HG02852 (cell line): ENCODE measurements around the gene MYH14.
"Not testable (repeated sequence)": the region's sequence is repeated elsewhere in the genome, so short reads cannot be mapped to it uniquely, and the experiment has no call there.

Experiments
- ATAC-seq: cut with Tn5 transposase; IDR thresholded peaks from one replicate; pipeline ENCODE4 v1.9.1; 2021; ENCODE audit warnings: mild to moderate bottlenecking, moderate library complexity; ENCODE audit not compliant: unreplicated experiment

The MYH14 gene

DNA sequence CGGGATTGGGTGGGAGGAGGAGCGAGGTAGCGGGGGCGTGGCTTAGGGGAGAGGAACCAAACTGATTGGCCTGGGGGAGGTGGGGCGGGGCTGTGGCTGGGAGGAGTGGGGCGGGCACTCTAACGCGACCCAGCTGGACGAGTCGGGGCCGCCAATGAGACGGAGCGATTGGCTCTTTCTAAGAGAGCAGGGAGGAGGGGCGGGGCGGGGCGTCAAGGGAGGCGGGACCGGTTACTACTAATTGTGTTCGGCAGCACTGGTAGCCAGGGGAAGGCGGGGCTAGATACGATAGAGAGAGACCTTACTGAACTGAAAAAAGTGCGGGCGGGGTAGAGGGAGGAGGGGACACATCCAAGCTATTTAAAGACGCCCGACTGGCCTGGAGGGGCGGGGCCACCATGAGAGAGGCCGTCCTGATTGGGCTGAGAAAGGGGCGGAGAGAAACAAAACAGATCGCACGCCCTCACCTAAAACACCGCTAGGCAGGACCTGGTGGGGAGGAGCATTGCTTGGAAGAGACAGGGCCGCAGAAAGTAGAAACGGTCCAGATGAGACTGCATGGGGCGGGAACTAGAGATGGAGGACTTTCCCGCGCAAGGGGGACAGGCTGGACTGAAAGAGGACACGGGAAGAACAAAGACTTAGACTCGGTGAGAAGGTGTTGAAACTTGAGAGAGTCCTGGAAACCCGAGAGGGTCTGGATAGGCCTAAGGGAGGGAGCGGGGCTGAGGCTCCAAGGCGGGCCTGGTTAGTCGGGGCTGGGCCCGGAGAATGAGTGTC, 125.9 kb downstream of the MYH14 start, which contains the start of gene KCNC3:
KCNC3 (minus strand) TSS at position 232 of the 780 bp plus-strand sequence. CDS start 295 bp downstream, outside the sequence.
- ATAC-seq, result peak; percentile 41

DNA sequence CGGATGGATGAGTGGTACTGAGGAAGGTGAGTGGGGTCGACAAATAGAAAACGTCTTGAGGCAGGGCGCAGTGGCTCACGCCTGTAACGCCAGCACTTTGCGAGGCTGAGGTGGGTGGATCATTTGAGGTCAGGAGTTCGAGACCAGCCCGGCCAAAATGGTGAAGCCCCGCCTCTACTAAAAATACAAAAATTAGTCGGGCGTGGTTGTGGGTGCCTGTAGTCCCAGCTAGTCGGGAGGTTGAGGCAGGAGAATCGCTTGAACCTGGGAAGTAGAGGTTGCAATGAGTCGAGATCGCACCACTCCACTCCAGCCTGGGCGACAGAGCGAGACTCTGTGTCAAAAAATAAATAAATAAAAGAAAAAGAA, 126.5 kb downstream of the MYH14 start:
- not testable (repeated sequence) for ATAC-seq

DNA sequence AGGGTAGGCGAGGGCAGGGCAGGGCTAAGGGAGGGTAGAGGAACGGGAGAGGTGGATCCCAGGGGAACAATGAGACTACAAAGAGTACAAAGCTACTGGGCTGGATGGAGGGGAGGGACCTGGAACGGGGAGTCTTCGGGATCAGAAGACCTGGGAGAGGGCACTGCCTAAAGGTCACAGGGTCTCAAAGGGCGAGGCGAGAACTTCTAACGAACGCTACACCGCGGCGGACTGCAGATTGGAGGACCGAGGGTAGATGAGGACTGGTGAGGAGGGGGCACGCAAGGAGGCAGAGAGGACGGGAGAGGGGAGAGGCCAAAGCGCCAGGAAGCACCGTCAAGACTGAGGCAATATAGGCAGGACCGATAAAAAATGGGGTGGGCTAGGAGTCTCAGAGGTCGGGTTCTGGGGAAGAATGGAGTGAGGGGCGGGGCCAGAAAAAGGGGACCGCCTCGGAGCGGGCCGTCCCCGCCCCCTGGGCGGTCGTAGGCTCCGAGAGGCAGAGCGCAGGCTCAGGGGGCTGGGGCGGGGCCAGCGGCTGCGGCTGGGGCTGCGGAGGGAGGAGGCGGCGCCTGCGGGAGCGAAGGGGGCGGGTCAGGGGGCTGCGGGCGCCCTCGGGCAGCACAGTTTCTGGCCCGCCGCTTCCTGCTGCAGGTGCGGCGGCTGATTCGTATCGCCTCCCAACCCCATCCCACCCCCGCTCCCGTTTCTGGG, 127.1 kb downstream of the MYH14 start:
- ATAC-seq, result peak; percentile 23

DNA sequence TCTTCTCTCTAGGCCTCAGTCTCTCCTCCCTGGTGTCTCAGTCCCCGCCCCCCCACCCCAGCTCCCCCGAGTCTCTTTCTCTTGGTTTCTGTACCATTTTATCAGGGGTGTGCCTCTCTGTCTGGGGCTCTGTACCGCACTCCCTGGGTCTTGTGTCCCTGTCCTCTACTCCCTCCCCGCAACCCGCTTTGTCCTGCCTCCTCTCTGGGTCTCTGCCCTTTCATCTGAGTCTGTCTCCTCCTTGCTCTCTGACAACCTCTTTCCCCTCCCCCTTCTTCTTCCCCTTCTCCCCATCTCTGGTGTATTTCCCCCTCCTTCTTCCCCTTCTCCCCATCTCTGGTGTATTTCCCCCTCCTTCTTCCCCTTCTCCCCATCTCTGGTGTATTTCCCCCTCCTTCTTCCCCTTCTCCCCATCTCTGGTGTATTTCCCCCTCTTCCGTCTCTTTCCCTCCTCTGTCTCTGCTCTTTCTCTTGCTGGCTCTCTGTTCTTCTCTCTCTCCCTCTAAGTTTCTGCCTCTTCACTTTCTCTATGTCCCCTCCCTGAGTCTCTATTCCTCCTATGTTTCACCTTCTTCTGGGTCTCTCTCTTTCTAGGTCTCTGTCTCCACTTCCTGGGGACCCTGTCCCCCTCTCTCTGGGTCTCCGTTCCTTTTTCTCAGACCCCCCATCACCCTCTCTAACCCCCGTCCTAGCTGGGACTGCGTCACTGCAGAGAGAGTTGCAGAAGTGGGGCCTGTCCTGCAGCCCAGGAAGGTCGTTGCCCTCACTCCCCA, 128.0 kb downstream of the MYH14 start:
- no peak for ATAC-seq

DNA sequence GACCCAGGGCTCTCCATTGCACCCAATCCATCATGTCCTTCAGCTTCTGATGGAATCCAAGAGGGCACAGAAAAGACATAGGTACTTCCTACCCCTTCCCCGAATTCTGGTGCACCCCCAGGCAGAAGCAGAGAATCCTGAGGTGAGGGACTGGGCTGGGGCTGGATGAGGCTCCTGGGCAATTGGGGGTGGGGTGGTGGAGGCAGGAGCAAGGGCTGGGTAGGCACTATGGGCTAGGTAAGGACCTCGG, 128.5 kb downstream of the MYH14 start:
- no peak for ATAC-seq

DNA sequence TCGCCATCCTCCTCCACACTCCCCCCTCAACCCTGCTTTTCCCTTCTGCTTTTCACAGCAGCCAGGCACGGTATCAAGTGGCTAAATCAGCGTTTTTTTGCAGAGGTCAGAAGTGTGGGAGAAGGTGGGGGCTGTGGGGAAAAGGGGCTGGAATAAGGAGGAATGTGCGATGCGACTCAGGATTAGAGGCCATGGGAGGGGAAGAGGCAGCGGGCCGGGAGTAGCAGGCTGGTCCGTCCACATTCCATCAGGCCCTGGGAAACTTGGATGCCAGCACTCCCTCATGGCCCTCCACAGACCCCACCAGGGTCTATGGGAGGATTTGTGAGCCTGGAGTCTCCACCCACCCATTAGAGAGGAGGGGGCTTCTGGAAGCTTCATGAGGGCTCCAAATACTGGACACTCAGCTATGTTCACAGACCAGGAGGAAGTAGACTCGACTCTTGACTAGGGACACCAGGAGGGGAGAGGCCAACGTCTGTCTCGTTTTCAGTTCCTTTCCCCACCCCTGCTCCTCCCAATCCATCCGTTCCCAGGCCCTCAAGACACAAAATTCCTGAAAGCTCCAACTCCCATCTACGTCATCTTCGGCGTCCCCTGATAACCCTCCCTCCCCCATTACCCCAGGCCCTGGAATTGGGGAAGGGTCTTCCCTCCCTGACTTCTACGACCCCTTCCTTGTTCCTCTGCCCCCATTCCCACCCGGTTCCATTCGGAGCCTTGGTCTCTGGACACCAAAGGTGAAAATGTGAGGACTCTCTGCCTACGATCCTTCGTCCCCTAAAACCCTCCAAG, 129.0 kb downstream of the MYH14 start:
- ATAC-seq, result no peak

DNA sequence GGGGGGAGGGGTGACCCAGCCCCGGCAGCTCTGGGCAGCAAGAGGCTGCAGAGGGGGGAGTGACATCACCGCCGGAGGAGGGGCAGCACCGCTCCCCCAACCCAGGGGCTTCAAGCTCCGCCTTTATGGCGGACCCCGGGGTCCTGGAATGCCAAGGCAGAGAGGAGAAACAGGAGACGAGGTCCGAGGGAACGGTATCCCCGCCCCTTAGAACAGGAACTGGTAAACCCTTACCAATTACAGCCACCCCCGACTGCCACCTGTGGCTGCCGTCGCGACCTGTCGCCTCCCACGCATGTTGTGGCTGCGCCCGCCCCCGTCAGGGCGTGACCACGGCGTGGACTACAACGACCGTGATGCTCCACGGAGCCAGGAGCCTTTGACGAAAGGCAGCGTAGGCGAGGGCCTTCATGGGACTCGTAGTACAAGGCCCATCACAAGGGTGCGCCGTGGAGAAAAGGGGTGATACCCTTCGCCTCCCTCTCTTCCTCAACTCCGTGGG, 129.9 kb downstream of the MYH14 start:
- ATAC-seq, result peak; percentile 41

DNA sequence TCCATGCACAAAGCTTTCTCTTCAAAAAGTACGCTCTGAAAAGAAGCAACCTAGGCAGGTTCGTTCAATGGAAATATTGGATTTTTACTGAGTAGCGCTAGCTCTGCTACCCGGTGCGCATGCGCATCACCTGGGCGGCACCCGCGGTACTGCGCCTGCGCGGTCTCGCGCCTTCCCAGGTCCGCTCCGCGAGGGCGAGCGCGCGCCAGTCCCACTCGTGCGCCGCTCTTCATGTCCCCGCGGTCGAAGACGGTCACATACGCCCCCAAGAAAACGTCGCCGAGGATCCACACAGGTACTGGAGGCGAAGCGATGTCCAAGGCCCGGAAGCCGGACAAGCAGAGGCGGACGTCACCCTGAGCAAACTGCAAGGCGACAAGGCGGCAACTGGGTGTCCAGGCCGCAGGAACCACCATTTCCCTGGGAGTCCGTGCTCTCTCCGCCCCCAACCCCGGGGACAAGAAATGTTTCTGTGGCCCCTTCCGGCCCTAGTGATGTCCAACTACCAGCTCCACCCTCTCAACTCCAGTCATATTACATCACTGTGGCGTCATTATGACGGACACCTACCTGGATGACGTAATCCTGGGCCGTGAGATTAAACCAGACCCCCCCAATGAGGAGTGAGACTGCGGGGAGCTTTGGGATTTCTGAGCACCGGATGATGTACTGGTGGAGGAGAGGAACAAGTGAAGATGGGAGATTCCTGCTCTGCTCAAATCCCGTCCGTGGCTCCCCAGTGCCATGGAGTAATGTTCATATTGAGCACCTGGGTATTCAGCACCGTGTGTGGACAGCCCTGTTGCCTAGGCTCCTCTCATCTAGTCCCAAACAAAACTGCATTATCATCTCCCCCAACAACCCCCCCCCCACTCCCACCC, 130.6 kb downstream of the MYH14 start:
- ATAC-seq, result peak; percentile 18

DNA sequence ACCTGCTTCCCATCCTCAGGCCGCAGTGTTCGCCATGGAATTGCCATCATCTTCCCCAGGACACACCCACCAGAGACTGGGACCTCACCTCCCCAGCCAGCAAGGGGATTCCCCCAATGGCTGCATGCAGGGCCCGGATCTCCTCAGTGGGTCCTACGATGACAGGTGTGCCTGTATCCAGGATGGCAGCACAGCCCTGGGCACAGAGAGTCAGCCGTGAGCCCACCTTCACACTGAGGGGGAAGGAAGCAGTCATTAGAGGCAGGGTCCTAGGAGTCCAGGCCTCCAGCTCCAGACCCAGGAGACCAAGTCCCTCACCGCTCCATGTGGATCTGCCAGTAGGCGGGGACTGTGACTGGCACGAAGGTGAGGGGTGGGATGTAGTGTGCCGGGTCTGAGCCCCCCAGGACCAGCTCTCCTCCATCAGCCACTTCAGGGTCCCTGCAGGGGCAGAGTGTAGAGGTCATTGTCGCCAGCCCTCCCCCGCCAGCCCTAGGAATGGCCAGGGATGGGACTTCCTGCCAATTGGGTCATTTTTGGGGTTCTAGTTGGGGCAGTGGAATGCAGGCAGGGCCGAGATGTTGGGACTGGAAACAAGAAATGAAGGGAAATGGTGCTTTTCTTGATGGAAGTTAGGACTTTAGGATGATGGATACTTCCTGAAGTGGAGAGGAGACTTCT, 131.5 kb downstream of the MYH14 start:
- ATAC-seq, result no peak

DNA sequence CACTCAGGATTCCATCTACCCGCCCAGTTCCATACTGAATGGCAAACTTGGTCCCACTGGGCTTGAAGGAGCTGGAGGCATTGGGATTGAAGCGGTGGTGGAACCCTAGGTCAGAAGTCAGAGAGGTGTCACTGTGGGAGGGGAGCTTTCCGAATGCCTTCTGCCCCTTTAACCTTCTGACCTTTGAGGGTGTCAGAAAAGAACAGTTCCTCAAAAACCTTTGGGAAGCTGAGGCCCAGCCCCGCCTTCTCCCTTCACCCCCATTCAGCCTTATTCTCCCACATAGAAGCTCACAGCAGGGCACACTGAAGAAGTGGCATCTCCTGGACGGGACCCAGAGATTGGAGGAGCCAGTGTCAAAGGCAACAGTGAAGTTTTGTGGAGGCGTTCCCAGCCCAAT, 133.6 kb downstream of the MYH14 start:
- ATAC-seq, result not testable (repeated sequence)

DNA sequence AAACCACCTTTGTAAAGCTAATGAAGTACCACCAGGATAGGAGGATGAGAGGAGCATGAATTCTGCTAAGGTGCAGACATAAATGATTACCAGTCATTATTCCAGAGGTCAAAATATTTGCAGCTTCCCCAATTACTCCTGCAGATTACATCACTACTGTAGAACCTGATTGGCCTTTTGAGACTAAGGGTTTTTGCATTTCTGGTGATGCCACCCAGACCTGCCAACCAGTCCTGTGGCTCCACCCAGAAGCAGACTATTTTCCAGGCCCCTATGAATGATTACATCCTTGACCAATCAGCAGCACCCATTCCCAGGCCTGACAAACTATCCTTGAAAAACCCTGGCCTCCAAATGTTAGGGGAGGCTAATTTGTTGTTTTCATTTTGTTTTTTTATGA, 136.9 kb downstream of the MYH14 start:
- ATAC-seq, result no peak

DNA sequence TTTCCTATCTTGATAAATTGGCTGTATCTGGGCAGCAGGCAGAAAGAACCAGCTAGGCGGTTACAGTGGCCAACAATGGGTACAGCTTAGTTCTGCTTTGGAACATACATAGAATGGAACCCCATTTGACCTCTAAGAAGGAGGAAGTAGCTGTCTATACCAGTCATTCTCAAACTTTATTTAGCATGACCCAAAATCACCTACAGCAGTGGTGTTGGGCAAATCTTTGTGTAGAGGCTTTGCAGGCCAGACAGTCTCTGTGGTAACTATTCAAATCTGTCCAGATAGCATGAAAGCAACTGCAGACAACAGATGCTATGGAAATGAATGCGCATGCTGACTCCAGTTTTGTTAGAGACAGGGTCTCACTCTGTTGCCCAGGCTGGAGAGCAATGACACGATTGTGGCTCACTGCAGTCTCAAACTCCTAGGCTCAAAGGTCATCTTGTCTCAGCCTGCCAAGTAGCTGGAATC, 137.7 kb downstream of the MYH14 start:
- ATAC-seq, result peak; percentile 53

DNA sequence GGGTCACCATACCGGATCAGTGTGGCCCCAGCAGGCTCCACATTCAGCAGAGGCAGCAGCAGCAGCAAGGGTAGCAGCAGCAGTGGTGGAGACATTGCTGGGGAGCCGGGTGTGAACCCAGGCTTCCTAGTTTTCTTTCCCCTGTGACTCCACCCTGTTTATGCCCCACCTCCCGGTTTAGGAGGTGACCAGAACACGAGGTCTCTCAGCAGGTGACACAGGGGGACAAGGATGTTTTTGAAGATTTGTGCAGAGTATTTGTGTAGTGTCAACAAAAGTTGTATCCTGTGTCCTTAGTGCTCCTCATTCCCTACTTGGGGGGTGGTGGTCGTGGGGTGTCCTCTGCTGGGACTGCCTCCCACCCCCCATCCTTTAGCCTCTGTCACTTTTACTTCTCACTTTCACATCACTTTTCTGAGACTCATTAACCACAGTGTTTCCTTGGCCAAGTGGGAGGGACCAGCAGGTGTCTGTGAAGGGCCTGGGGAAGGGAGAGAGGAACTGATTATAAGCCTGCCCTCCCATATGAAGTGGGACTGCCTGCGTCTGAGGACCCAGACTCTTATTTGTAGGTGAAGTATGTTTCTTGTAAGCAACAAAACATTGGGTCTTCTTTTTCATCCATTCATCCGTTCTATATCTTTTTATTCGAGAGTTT, 141.4 kb downstream of the MYH14 start:
- peak; percentile 50 for ATAC-seq

DNA sequence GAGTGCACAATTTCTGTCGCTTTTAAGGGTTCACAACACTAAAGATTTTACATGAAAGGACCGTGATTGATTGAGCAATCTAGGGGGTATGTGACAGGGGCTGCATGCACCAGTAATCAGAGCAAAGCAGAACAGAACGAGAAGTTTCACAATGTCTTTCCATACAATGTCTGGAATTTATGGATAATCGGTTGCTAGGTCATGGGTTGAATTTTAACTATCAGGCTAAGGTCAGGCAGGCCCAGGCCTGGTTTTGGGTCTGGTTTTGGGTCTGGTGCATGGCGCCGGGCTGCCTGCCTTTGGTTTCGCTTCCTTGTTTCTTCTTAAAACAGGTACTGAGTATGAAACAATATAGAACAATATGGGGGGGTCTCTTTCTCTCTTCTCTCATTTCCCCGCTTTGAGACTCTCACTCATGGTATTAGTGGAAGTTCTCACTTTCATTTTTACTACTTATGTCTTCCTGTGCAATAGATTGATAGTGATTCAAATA, 143.7 kb downstream of the MYH14 start:
- ATAC-seq, result peak; percentile 47

DNA sequence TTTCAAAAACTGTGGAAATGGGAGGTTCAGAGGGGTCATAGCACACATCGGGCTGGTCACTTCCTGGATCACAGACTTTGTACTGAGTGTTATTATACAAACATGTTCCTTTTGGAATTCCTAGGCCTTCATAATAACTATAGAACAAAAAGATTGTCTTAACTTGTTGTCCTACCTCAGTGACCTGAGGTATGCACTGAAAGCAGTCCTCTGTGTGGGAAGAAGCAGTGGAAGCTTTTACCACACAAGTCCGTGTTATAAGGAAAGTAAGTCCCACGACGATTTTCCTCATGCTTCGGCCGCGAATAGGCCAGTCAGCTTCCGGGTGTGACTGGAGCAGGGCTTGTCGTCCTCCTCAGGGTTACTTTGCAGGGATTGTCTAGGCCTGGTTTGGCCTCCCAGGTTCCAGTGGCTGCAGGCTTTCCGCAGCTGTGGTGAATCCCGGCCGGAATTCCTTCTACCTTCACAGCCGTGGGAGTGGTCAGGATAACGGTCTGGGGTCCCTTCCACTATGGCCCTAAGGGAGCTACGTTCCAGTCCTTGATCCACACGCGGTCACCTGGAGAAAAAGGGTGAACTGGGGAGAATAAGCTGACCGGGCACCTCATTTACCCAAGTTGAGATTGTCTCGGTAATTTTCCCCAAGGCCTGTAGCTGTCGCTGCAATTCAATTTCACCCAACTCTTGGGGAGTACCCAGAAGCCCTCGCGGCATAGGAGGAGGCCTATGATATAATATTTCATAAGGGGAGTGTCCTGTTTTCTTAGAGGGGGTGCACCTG, 146.0 kb downstream of the MYH14 start:
- ATAC-seq, result no peak

DNA sequence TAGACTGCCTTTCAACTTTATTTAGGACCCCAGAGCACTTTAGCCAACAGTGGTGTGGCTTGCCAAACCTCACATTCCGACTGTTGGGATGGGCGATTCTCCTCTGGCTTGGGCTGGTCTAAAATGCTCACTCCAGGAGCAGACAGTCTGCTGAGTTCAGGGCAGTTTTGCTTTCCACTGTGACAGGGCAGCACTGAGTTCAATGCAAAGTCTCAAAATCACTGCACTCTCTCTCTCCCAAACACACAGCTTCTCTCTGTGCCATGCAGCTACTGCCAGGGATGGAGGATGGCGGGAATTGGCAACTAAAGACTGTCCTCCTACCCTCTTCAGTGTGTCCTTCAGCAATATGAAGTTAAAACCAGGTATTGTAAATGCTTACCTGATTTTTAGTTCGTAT, 148.8 kb downstream of the MYH14 start:
- no peak for ATAC-seq

DNA sequence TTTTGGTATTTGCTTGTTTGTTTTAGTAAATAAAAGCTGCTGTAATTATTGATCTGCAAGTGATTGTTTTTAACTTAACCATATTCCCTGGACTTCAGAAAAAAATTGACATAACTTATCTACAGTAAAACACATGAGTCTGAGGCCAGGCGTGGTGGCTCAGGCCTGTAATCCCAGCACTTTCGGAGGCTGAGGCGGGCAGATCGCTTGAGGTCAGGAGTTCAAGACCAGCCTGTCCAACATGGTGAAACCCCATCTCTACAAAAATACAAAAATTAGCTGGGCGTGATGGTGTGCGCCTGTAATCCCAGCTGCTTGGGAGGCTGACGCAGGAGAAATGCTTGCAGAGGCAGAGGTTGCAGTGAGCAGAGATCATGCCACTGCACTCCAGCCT, 150.1 kb downstream of the MYH14 start:
- not testable (repeated sequence) for ATAC-seq

DNA sequence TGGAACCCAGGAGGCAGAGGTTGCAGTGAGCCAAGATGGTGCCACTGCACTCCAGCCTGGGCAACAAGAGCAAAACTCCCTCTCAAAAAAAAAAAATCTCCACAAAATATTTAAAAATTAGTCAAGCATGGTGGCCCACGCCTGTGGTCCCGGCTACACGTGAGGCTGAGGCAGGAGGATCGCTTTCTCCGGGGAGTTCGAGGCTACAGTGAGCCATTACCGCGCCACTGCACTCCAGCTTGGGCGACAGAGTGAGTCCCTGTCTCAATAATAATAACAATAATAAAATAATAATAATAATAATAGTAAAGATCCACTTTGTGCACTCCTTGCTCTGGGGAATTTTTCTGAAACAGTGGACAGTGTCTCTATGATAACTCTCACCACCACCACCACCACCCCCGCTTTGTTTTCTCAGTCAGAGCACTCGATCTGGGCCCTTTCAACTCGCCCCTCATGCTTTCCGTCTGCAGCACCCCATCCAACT, 153.3 kb downstream of the MYH14 start:
- no peak for ATAC-seq
